ENCODE data around the gene RPS27. TPM values are rescaled to one million over a fixed set of nuclear protein-coding genes. Genes with fewer than 3 reads are reported as not detected.
A peak's percentile ranks its signal among the peaks of the same experiment; 100 is the strongest.

RPS27 gene
- total RNA-seq, 1 donor from 2014 or later = 3,415 TPM

DNA sequence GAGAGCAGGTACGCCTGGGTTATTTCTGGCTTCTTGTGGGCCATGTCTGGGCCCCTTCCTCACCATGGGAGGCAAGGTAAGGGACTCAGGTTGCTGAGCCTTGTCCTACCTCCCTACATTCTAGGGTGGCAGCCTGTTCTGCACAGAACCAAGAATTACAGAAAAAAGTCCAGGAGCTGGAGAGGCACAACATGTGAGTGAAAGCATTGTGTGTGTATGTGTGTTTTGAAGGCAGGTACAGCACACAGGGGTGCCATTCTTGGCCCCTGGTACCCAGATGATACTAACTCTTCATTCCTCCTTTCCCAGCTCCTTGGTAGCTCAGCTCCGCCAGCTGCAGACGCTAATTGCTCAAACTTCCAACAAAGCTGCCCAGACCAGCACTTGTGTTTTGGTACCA, 17.5 kb upstream of the RPS27 start:
- H3K4me3 ChIP-seq = no peak overlapping the region
- H3K9me3 Mint-ChIP-seq = no peaks in the 10 kb centered on the region
- H3K4me2 ChIP-seq = no peak overlapping the region
- H3K79me2 ChIP-seq (ENCODE audit: low read depth) = peaks cover 35% of the 10 kb centered on the region
- no peak overlapping the region for H2AFZ ChIP-seq (replicated peaks)
- H3K27ac Mint-ChIP-seq = no peak overlapping the region
- H3K36me3 ChIP-seq = peaks cover 3% of the 10 kb centered on the region
- no peak for DNase-seq (ENCODE audit: low spot score)
- peaks cover 24% of the 10 kb centered on the region for H3F3A ChIP-seq (ENCODE audit: low read depth)
- H3K4me3 Mint-ChIP-seq = no peak overlapping the region
- no peaks in the 10 kb centered on the region for H3K9me3 ChIP-seq (ENCODE audit: low read depth)
- H3K27ac ChIP-seq = no peak overlapping the region
- no peak overlapping the region for H3K9ac ChIP-seq
- peaks cover 15% of the 10 kb centered on the region for H3K4me1 ChIP-seq
- H4K20me1 ChIP-seq (ENCODE audit: low read depth) = no peaks in the 10 kb centered on the region
- peaks cover 32% of the 10 kb centered on the region for H3K4me1 Mint-ChIP-seq
- TF ChIP-seq EZH2phosphoT487 (IDR thresholded peaks at IDR 0.05) (no peak), EZH2 (IDR thresholded peaks at IDR 0.05) (no peak), CTCF (IDR thresholded peaks at IDR 0.05) (no peak)
- H3K27me3 ChIP-seq = no peaks in the 10 kb centered on the region
- H3K27me3 Mint-ChIP-seq (ENCODE audit: insufficient read depth, low read depth) = peaks cover 9% of the 10 kb centered on the region
- peaks cover 23% of the 10 kb centered on the region for H3K36me3 Mint-ChIP-seq

- H3K9me3 ChIP-seq (ENCODE audit: low read depth) = no peaks in the 10 kb centered on the region
- H3K27me3 ChIP-seq = no peaks in the 10 kb centered on the region
- H3K4me1 ChIP-seq = peaks cover 12% of the 10 kb centered on the region
- peaks cover 28% of the 10 kb centered on the region for H3F3A ChIP-seq (ENCODE audit: low read depth)
- Mint-ChIP-seq H3K4me1 (peaks cover 31% of the 10 kb centered on the region), H3K27me3 (ENCODE audit: insufficient read depth, low read depth) (peaks cover 9% of the 10 kb centered on the region), H3K27ac (no peak overlapping the region), H3K4me3 (no peak overlapping the region), H3K9me3 (no peaks in the 10 kb centered on the region), H3K36me3 (peaks cover 23% of the 10 kb centered on the region)
- H3K4me2 ChIP-seq = no peak overlapping the region
- no peak for DNase-seq (ENCODE audit: low spot score)
- H3K9ac ChIP-seq = no peak overlapping the region
- no peak overlapping the region for H3K27ac ChIP-seq
- no peak overlapping the region for H3K4me3 ChIP-seq
- H3K36me3 ChIP-seq = peaks cover 3% of the 10 kb centered on the region
- H2AFZ ChIP-seq (replicated peaks) = no peak overlapping the region
- TF ChIP-seq EZH2phosphoT487 (IDR thresholded peaks at IDR 0.05) = no peak
- TF ChIP-seq CTCF (IDR thresholded peaks at IDR 0.05) = no peak
- no peak for TF ChIP-seq EZH2 (IDR thresholded peaks at IDR 0.05)
- H4K20me1 ChIP-seq (ENCODE audit: low read depth) = no peaks in the 10 kb centered on the region
- H3K79me2 ChIP-seq (ENCODE audit: low read depth) = peaks cover 32% of the 10 kb centered on the region
Observed at GRCh38 chr1:153973525-153973924, 17.0 kb upstream of the RPS27 start.

DNA sequence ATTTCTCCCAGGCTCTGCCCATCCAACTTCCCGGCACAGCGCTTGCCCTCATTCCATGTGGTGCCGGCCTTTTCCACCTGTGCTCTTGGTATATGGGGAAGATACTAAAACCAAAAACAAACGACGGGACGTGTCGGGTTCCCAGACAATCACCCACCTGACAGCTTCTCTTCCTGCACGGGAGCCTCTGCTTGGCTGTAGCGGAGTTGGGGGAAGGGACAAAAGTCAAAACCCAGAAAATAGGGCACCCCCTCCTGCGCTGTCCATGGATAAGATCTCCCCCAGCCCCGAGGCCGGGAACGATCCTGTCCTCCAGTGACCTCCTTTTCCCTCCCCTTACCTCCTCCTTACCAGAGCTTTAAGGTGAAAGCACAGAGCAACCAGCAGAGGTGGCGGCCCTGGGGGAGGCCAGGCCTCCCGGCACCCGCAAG, 13.7 kb upstream of the RPS27 start:
- H3K4me3 ChIP-seq = peak overlapping the region; percentile 88
- no peak overlapping the region for H3K27ac ChIP-seq
- H3K4me2 ChIP-seq = peak overlapping the region; percentile 84
- peaks cover 7% of the 10 kb centered on the region for H3K4me1 ChIP-seq
- H3K79me2 ChIP-seq (ENCODE audit: low read depth) = peaks cover 20% of the 10 kb centered on the region
- H3K9me3 ChIP-seq (ENCODE audit: low read depth) = no peaks in the 10 kb centered on the region
- Mint-ChIP-seq H3K4me3 (peak overlapping the region; percentile 99), H3K27ac (peak overlapping the region; percentile 2), H3K9me3 (no peaks in the 10 kb centered on the region), H3K4me1 (peaks cover 25% of the 10 kb centered on the region), H3K27me3 (ENCODE audit: insufficient read depth, low read depth) (peaks cover 9% of the 10 kb centered on the region), H3K36me3 (peaks cover 23% of the 10 kb centered on the region)
- TF ChIP-seq EZH2 (IDR thresholded peaks at IDR 0.05) (no peak), EZH2phosphoT487 (IDR thresholded peaks at IDR 0.05) (no peak), CTCF (IDR thresholded peaks at IDR 0.05) (no peak)
- peaks cover 3% of the 10 kb centered on the region for H3K36me3 ChIP-seq
- H4K20me1 ChIP-seq (ENCODE audit: low read depth) = no peaks in the 10 kb centered on the region
- H3K9ac ChIP-seq = peak overlapping the region; percentile 68
- H3F3A ChIP-seq (ENCODE audit: low read depth) = peaks cover 44% of the 10 kb centered on the region
- DNase-seq (ENCODE audit: low spot score) = peak; percentile 34
- H2AFZ ChIP-seq (replicated peaks) = peak overlapping the region; percentile 90
- H3K27me3 ChIP-seq = no peaks in the 10 kb centered on the region

All from neural progenitor cell (in vitro differentiated cells).